ENCODE data around the gene STN1.

- TF ChIP-seq POLR2A (IDR thresholded peaks at IDR 0.05), result no peak
- TF ChIP-seq CTCF (IDR thresholded peaks at IDR 0.05), result no peak
Observed at GRCh38 chr10:103851261-103851660, 66.7 kb downstream of the STN1 start.

All from testis (tissue), 2 donors.